Adrenal gland (tissue), 12 donors: ENCODE results near the gene INSL6. TPM values are rescaled to one million over a fixed set of nuclear protein-coding genes. Genes with fewer than 3 reads are reported as not detected.

Experiments
- DNase-seq, 7 donors: peaks; one replicate each; pipeline ENCODE4 v3.0.0-alpha.2; 2019 to 2020
- H3K27ac ChIP-seq, 5 donors: fragments of 200-600 bp; sonication (generic) in 4 of 5; 1 replicate in 3 of 5; 2 replicates in 2 of 5; pipeline versions ENCODE4 v1.5.1 to v1.8.0; 2016 to 2020; ENCODE audit warnings: mild to moderate bottlenecking in 1 of 5
- H3K27me3 ChIP-seq: fragments of 200-600 bp; 2 replicates; pipeline ENCODE4 v1.8.0; 2021
- H3K36me3 ChIP-seq, 2 donors: fragments of 200-600 bp; replicated peaks in 1 of 2; 1 replicate in 1 of 2; 2 replicates in 1 of 2; pipeline versions ENCODE4 v1.5.1 to v1.8.0; 2018 to 2022
- H3K4me1 ChIP-seq, 2 donors: fragments of 200-600 bp; replicated peaks in 1 of 2; 1 replicate in 1 of 2; 2 replicates in 1 of 2; pipeline versions ENCODE4 v1.5.1 to v1.8.0; 2018 to 2021
- H3K4me3 ChIP-seq, 4 donors: fragments of 200-600 bp; sonication (generic) in 3 of 4; one replicate each; pipeline ENCODE4 v1.5.1; 2016 to 2018
- H3K9me3 ChIP-seq, 3 donors: fragments of 200-600 bp; sonication (generic) in 1 of 3; replicated peaks in 1 of 3; 1 replicate in 2 of 3; 2 replicates in 1 of 3; pipeline versions ENCODE4 v1.5.1 to v1.8.0; 2016 to 2021
- CTCF ChIP-seq, 6 experiments: fragments of 450-650 bp in 4 of 6; fragments of 200-600 bp in 2 of 6; sonication (generic) in 1 of 6; IDR thresholded peaks; 1 replicate in 5 of 6; 2 replicates in 1 of 6; pipeline versions ENCODE4 v1.5.1 to v1.8.0; 2016 to 2021; ENCODE audit warnings: antibody characterized with exemption in 6 of 6, mild to moderate bottlenecking in 2 of 6, moderate library complexity in 1 of 6
- POLR2A ChIP-seq, 2 donors: fragments of 450-650 bp; IDR thresholded peaks; one replicate each; pipeline ENCODE4 v1.6.1; 2017; ENCODE audit warnings: antibody characterized with exemption in 2 of 2, mild to moderate bottlenecking in 2 of 2, moderate library complexity in 1 of 2
- WGBS, 4 donors: extraction: QIAGEN DNeasy Blood & Tissue Kit in 2 of 4; methylation state at CpG; one replicate each; pipeline versions ENCODE4 v1.1.5 to v1.1.7; 2013 to 2017; 5-methylcytosine and 5-hydroxymethylcytosine counted together
- intact Hi-C, 2 donors: fragments of 100-400 bp; cut with DNase I; formaldehyde crosslinking; loops; one replicate each; pipeline versions ENCODE4 v1.14.1 to v1.15.0; 2022 to 2023
- polyA plus RNA-seq, 3 donors: library from polyadenylated mRNA; stranded (reverse); fragments of 200-250 nt in 2 of 3; fragments of 350-450 nt in 1 of 3; fragmentation: Illumina TruSeq in 1 of 3; extraction: RNeasy Lipid Tissue Mini Kit (QIAGEN cat#74804) in 1 of 3; gene quantifications; one replicate each; pipeline ENCODE4 v1.2.3, GENCODE V29; 2013 to 2014
- total RNA-seq, 9 donors: library from RNA; depleted of rRNA in 4 of 9; stranded (reverse); fragments of >200 nt in 4 of 9; fragments of 120-200 nt in 1 of 9; fragmentation: NEBNext Ultra II Directional in 1 of 9; extraction: Animal tissue kit (Norgen Biotek cat#: 25700) in 1 of 9; gene quantifications; one replicate each; pipeline versions ENCODE4 v1.1.0 to v1.2.4, GENCODE V29; 2013 to 2023
- donor health status: healthy with polysubstance abuse.
- donor health status: Bipolar disorder and iron deficiency.
- donor health status: DM: yes; HTN: yes; CAD: no.
- donor health status: DM: no; HTN: no; CAD: no.
- donor health status: DM: no; HTN: no; CAD: no.
- donor health status: DM: yes; HTN: yes; CAD: no.

The INSL6 gene
- total and polyA plus RNA-seq, 12 donors: 0.46 TPM; not detected in 11

GRCh38 chr9:5195463-5195862, 10.0 kb upstream of the INSL6 start:
- Histone ChIP-seq H3K9me3 (no peaks in the 10 kb centered on the region), H3K36me3 (no peaks in the 10 kb centered on the region), H3K4me3 (no peak overlapping the region), H3K27me3 (no peaks in the 10 kb centered on the region), H3K27ac (no peak overlapping the region), H3K4me1 (no peaks in the 10 kb centered on the region)
- TF ChIP-seq CTCF (IDR thresholded peaks at IDR 0.05): no peak
- no peak for TF ChIP-seq POLR2A (IDR thresholded peaks at IDR 0.05)
- DNase-seq: no peak
- intact Hi-C loops: no loop called here
- 57 to 60% (median 59%) methylated on average over 1 of the region's 1 CpG for WGBS, 4 donors

- DNase-seq: no peak
- Histone ChIP-seq H3K4me1 (no peaks in the 10 kb centered on the region), H3K27ac (no peak overlapping the region), H3K9me3 (no peaks in the 10 kb centered on the region), H3K4me3 (no peak overlapping the region), H3K27me3 (no peaks in the 10 kb centered on the region), H3K36me3 (no peaks in the 10 kb centered on the region)
- no peak for TF ChIP-seq CTCF (IDR thresholded peaks at IDR 0.05)
- TF ChIP-seq POLR2A (IDR thresholded peaks at IDR 0.05): no peak
- intact Hi-C loops: no loop called here
- 43 to 55% (median 48%) methylated on average over 2 of the region's 2 CpGs for WGBS, 4 donors
These were observed 7.9 kb upstream of the INSL6 start for GRCh38 chr9:5193345-5193744.

- TF ChIP-seq POLR2A (IDR thresholded peaks at IDR 0.05) (no peak), CTCF (IDR thresholded peaks at IDR 0.05) (no peak)
- intact Hi-C loops: no loop called here
- Histone ChIP-seq H3K9me3 (no peaks in the 10 kb centered on the region), H3K4me3 (no peak overlapping the region), H3K4me1 (no peaks in the 10 kb centered on the region), H3K27me3 (no peaks in the 10 kb centered on the region), H3K36me3 (no peaks in the 10 kb centered on the region), H3K27ac (no peak overlapping the region)
- DNase-seq: no peak
- WGBS, 4 donors: 68 to 77% (median 73%) methylated on average over 3 of the region's 3 CpGs
These were observed 6.5 kb upstream of the INSL6 start for GRCh38 chr9:5191985-5192384.

GRCh38 chr9:5188060-5188984, 2.9 kb upstream of the INSL6 start:
- intact Hi-C loops: loop anchor here (5.0 to 10.0 kb wide), 2 partner anchors 399 to 406 kb away; no protein-coding TSS in a partner anchor
- no peaks in the 10 kb centered on the region for H3K36me3 ChIP-seq
- TF ChIP-seq CTCF (IDR thresholded peaks at IDR 0.05) (no peak), POLR2A (IDR thresholded peaks at IDR 0.05) (no peak)
- no peaks in the 10 kb centered on the region for H3K4me1 ChIP-seq
- no peaks in the 10 kb centered on the region for H3K9me3 ChIP-seq
- H3K4me3 ChIP-seq: no peak overlapping the region
- no peak overlapping the region for H3K27ac ChIP-seq
- DNase-seq: no peak
- H3K27me3 ChIP-seq: no peaks in the 10 kb centered on the region
- WGBS, 4 donors: 60 to 75% (median 66%) methylated on average over 9 to 10 of the region's 10 CpGs
